Kidney (tissue), 14 donors: ENCODE results near the gene FUT9. TPM values are rescaled to one million over a fixed set of nuclear protein-coding genes. Genes with fewer than 3 reads are reported as not detected.
"Not testable (repeated sequence)": the region's sequence is repeated elsewhere in the genome, so short reads cannot be mapped to it uniquely, and the experiment has no call there.

ENCODE experiments used
- DNase-seq, 5 donors: peaks; one replicate each; pipeline ENCODE4 v3.0.0-alpha.2; 2013 to 2020
- FAIRE-seq: peaks from 2 replicates; lab custom pipeline; 2012; peaks lifted over from hg19 to GRCh38; lab: Jason Lieb, UNC
- H3K27ac ChIP-seq, 2 donors: one replicate each; pipeline ENCODE4 v1.7.0; 2013; ENCODE audit warnings: low read depth in 2 of 2, low read length in 2 of 2, inconsistent platforms in 1 of 2
- H3K27me3 ChIP-seq: one replicate; pipeline ENCODE4 v1.7.1; 2013; ENCODE audit warnings: low read length, inconsistent platforms; ENCODE audit not compliant: control insufficient read depth, insufficient read depth
- H3K36me3 ChIP-seq, 3 donors: one replicate each; pipeline versions ENCODE4 v1.7.0 to v1.7.1; 2013; ENCODE audit warnings: low read length in 3 of 3, control low read depth in 1 of 3, inconsistent platforms in 1 of 3; ENCODE audit not compliant: insufficient read depth in 3 of 3, control insufficient read depth in 2 of 3
- H3K4me1 ChIP-seq, 3 donors: one replicate each; pipeline versions ENCODE4 v1.7.0 to v1.7.1; 2013; ENCODE audit warnings: low read length in 3 of 3, inconsistent platforms in 1 of 3, low read depth in 1 of 3; ENCODE audit not compliant: control insufficient read depth in 2 of 3, insufficient read depth in 2 of 3
- H3K4me3 ChIP-seq, 3 donors: one replicate each; pipeline versions ENCODE4 v1.7.0 to v1.8.1; 2013; ENCODE audit warnings: low read length in 3 of 3, control low read depth in 1 of 3, inconsistent platforms in 1 of 3
- H3K9ac ChIP-seq, 3 donors: one replicate each; pipeline versions ENCODE4 v1.7.0 to v1.7.1; 2013; ENCODE audit warnings: low read length in 3 of 3, control low read depth in 1 of 3, inconsistent platforms in 1 of 3
- H3K9me3 ChIP-seq, 3 donors: one replicate each; pipeline versions ENCODE4 v1.7.0 to v1.7.1; 2013; ENCODE audit warnings: low read length in 3 of 3, control low read depth in 1 of 3, inconsistent platforms in 1 of 3; ENCODE audit not compliant: control insufficient read depth in 2 of 3, insufficient read depth in 1 of 3
- intact Hi-C: fragments of 100-400 bp; cut with DNase I; formaldehyde crosslinking; loops from one replicate; pipeline ENCODE4 v1.11.1; 2022
- polyA plus RNA-seq: library from polyadenylated mRNA; stranded (reverse); fragments of 350-450 nt; fragmentation: Illumina TruSeq; extraction: RNeasy Lipid Tissue Mini Kit (QIAGEN cat#74804); gene quantifications from one replicate; pipeline ENCODE4 v1.2.3, GENCODE V29; 2014; ENCODE audit warnings: low read depth, low replicate concordance; ENCODE audit not compliant: insufficient read depth
- total RNA-seq: library from RNA; stranded (reverse); fragmentation: NEBNext Ultra II Directional; extraction: Animal tissue kit (Norgen Biotek cat#: 25700); gene quantifications from one replicate; pipeline ENCODE4 v1.2.1, GENCODE V29; 2021
- TF ChIP-seq, protein P1 (sequence below): IDR thresholded peaks from 3 replicates; pipeline ENCODE4 v1.5.1; 2012; ENCODE audit warnings: mild to moderate bottlenecking, moderate library complexity, borderline replicate concordance; ENCODE audit not compliant: insufficient read depth; ENCODE audit errors: extremely low read depth
- donor health status: control.
- donor health status: control.
- donor health status: control.
- donor health status: control.
- donor health status: control.
- donor health status: DM: yes; HTN: yes; CAD: no.
- donor health status: Normal renal cell carcinoma (clear cell type).

Gene FUT9
- total and polyA plus RNA-seq, 2 donors from 2014 or later, result 0.06 to 0.13 TPM

DNA sequence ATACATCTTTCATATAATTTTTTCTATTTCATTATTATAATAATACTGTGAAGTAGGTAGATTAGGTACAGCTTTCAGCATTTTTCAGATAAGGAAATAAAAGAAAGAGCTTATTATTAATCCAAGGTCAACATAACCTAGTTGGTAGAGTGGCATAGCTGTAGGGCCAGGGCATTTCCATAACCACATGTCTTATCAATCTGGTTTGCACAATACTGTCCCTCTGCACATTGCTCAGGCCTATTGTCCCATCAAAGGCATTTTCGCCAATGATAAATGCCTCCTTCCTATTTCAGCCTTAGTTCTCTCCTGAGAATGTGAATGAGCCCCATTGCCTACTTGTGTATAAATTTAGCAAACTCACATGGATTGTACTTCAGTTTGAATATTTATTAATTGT, 234.0 kb downstream of the FUT9 start:
- H3K9ac ChIP-seq, result no peak overlapping the region
- TF ChIP-seq, protein P1, sequence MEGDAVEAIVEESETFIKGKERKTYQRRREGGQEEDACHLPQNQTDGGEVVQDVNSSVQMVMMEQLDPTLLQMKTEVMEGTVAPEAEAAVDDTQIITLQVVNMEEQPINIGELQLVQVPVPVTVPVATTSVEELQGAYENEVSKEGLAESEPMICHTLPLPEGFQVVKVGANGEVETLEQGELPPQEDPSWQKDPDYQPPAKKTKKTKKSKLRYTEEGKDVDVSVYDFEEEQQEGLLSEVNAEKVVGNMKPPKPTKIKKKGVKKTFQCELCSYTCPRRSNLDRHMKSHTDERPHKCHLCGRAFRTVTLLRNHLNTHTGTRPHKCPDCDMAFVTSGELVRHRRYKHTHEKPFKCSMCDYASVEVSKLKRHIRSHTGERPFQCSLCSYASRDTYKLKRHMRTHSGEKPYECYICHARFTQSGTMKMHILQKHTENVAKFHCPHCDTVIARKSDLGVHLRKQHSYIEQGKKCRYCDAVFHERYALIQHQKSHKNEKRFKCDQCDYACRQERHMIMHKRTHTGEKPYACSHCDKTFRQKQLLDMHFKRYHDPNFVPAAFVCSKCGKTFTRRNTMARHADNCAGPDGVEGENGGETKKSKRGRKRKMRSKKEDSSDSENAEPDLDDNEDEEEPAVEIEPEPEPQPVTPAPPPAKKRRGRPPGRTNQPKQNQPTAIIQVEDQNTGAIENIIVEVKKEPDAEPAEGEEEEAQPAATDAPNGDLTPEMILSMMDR, result no peak
- no peaks in the 10 kb centered on the region for H3K27me3 ChIP-seq
- no peak overlapping the region for H3K4me3 ChIP-seq
- intact Hi-C loops, result no loop called here
- no peaks in the 10 kb centered on the region for H3K36me3 ChIP-seq
- H3K27ac ChIP-seq, result no peak overlapping the region
- no peak for FAIRE-seq
- no peaks in the 10 kb centered on the region for H3K9me3 ChIP-seq
- no peak for DNase-seq
- no peaks in the 10 kb centered on the region for H3K4me1 ChIP-seq

DNA sequence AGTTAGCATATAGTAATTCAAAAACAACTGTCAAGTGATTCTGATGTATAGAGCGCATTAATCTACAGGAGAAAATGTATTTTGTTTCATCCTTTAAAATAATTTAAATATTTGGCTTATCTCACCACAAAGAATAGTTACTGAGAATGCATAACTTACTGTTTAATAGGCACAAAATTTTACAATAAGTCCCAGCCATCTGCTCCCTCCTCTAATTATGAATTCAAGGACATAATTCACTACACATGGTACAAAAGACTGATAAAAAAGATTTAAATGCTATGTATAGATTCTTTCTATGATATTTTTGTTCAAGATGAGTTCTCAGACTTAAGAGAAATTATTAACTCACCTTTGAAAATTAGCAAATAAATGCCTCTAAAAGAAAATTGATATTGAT, 242.0 kb downstream of the FUT9 start:
- Histone ChIP-seq H3K27ac (no peak overlapping the region), H3K4me1 (no peaks in the 10 kb centered on the region), H3K27me3 (no peaks in the 10 kb centered on the region), H3K9me3 (no peaks in the 10 kb centered on the region), H3K9ac (no peak overlapping the region), H3K4me3 (no peak overlapping the region), H3K36me3 (no peaks in the 10 kb centered on the region)
- intact Hi-C loops, result no loop called here
- FAIRE-seq, result no peak
- TF ChIP-seq, protein P1, result no peak
- no peak for DNase-seq

DNA sequence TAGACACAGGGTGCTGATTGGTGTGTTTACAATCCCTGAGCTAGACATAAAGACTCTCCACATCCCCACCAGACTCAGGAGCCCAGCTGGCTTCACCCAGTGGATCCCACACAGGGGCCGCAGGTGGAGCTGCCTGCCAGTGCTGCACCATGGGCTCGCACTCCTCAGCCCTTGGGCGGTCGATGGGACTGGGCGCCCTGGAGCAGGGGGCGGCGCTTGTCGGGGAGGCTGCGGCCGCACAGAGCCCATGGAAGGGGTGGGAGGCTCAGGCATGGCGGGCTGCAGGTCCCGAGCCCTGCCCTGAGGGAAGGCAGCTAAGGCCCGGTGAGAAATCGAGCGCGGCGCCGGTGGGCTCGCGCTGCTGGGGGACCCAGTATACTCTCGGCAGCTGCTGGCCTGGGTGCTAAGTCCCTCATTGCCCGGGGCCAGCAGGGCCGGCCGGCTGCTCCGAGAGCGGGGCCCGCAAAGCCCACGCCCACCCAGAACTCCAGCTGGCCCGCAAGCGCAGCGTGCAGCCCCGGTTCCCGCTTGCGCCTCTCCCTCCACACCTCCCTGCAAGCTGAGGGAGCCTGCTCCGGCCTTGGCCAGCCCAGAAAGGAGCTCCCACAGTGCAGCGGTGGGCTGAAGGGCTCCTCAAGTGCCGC, 245.1 kb downstream of the FUT9 start:
- H3K9me3 ChIP-seq, H3K27me3 ChIP-seq, H3K9ac ChIP-seq, H3K27ac ChIP-seq, DNase-seq, H3K4me3 ChIP-seq, H3K4me1 ChIP-seq, FAIRE-seq, intact Hi-C loops, H3K36me3 ChIP-seq: not testable (repeated sequence)
